Tibial nerve (tissue), 4 donors: ENCODE measurements around the gene ATPAF2.

Experiments
- EP300 ChIP-seq, 2 donors: sonication (generic); formaldehyde crosslinking; IDR thresholded peaks; one replicate each; pipeline ENCODE4 v1.6.1; 2017; ENCODE audit warnings: antibody characterized with exemption in 2 of 2, mild to moderate bottlenecking in 1 of 2
- TF ChIP-seq, protein P1 (sequence below), 5 experiments: fragments of 200-600 bp in 3 of 5; fragments of 450-650 bp in 2 of 5; sonication (generic) in 3 of 5; IDR thresholded peaks; one replicate each; pipeline ENCODE4 v1.5.1; 2016 to 2019; ENCODE audit warnings: antibody characterized with exemption in 5 of 5, mild to moderate bottlenecking in 3 of 5, moderate library complexity in 2 of 5

DNA sequence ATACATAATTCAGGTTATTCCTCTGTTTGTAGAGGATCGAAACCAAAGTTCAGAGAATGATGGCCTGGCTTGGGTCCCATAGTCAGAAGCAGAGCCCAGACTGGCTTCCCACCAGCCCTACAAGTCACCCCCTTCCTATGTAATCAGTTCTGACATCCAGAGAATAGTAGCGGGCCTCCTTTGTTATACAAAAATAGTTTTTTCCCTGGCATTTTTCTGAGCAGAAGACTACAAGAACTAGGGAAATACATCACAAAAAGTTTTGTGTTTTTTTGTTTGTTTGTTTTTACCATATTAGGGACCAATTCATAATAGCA is 19.2 kb downstream of the ATPAF2 start:
- TF ChIP-seq, protein P1, sequence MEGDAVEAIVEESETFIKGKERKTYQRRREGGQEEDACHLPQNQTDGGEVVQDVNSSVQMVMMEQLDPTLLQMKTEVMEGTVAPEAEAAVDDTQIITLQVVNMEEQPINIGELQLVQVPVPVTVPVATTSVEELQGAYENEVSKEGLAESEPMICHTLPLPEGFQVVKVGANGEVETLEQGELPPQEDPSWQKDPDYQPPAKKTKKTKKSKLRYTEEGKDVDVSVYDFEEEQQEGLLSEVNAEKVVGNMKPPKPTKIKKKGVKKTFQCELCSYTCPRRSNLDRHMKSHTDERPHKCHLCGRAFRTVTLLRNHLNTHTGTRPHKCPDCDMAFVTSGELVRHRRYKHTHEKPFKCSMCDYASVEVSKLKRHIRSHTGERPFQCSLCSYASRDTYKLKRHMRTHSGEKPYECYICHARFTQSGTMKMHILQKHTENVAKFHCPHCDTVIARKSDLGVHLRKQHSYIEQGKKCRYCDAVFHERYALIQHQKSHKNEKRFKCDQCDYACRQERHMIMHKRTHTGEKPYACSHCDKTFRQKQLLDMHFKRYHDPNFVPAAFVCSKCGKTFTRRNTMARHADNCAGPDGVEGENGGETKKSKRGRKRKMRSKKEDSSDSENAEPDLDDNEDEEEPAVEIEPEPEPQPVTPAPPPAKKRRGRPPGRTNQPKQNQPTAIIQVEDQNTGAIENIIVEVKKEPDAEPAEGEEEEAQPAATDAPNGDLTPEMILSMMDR (IDR thresholded peaks at IDR 0.05), result no peak
- TF ChIP-seq EP300 (IDR thresholded peaks at IDR 0.05), result no peak
